GM21447 (cell line): Measurements from ENCODE around the gene FGR.

Experiments used
- ATAC-seq: cut with Tn5 transposase; IDR thresholded peaks from one replicate; pipeline ENCODE4 v1.9.1; 2021; ENCODE audit not compliant: unreplicated experiment

The FGR gene

GRCh38 chr1:27617420-27617819 is 17.6 kb downstream of the FGR start:
- ATAC-seq = no peak

GRCh38 chr1:27616441-27616840 is 18.5 kb downstream of the FGR start:
- ATAC-seq = no peak

GRCh38 chr1:27615346-27616192 is 19.4 kb downstream of the FGR start:
- ATAC-seq = no peak

GRCh38 chr1:27614625-27615344 is 20.2 kb downstream of the FGR start:
- ATAC-seq = no peak

GRCh38 chr1:27614043-27614624 is 20.9 kb downstream of the FGR start:
- ATAC-seq = no peak

GRCh38 chr1:27612718-27613117 is 22.3 kb downstream of the FGR start:
- ATAC-seq = no peak

- ATAC-seq = no peak
These were observed 23.5 kb downstream of the FGR start for GRCh38 chr1:27611450-27611849.

GRCh38 chr1:27609618-27610240 is 25.3 kb downstream of the FGR start:
- ATAC-seq = no peak

- ATAC-seq = no peak
These were observed 25.8 kb downstream of the FGR start for GRCh38 chr1:27609210-27609555.

- ATAC-seq = no peak
These were observed 27.7 kb downstream of the FGR start for GRCh38 chr1:27607239-27607804.

- no peak for ATAC-seq
These were observed 28.2 kb downstream of the FGR start for GRCh38 chr1:27606708-27607238.

- ATAC-seq = no peak
These were observed 28.9 kb downstream of the FGR start for GRCh38 chr1:27605796-27606707.

- ATAC-seq = no peak
These were observed 29.7 kb downstream of the FGR start for GRCh38 chr1:27605300-27605766.

- ATAC-seq = no peak
These were observed 30.2 kb downstream of the FGR start for GRCh38 chr1:27604579-27605299.

- peak; percentile 45 for ATAC-seq
These were observed 31.1 kb downstream of the FGR start, which contains the start of gene AHDC1 for GRCh38 chr1:27603681-27604578. Gene AHDC1, minus strand, starts transcription at chr1:27604144. Its CDS starts 52,029 bp downstream, at chr1:27552115.

GRCh38 chr1:27603309-27603680 is 31.7 kb downstream of the FGR start:
- no peak for ATAC-seq

- ATAC-seq = no peak
These were observed 32.3 kb downstream of the FGR start for GRCh38 chr1:27602462-27603308.
